ENCODE measurements around the gene MLKL.

MLKL gene

GRCh38 chr16:74720579-74720978 is 19.9 kb upstream of the MLKL start:
- Histone ChIP-seq H3K4me3 (ENCODE audit: low read length) (no peak overlapping the region), H3K9me3 (ENCODE audit: control insufficient read depth, insufficient read depth, low read length) (no peaks in the 10 kb centered on the region), H3K36me3 (ENCODE audit: control insufficient read depth, insufficient read depth, low read length) (no peaks in the 10 kb centered on the region), H3K27ac (ENCODE audit: low read length) (no peak overlapping the region), H3K27me3 (ENCODE audit: control insufficient read depth, insufficient read depth, low read length) (no peaks in the 10 kb centered on the region), H3K4me1 (ENCODE audit: control insufficient read depth, insufficient read depth, low read length) (no peaks in the 10 kb centered on the region)
- DNase-seq (ENCODE audit: low read depth, low spot score), result no peak
- WGBS (ENCODE audit: insufficient coverage, insufficient read length), result 100% methylated on average over 2 of the region's 5 CpGs

GRCh38 chr16:74718741-74719610 is 18.3 kb upstream of the MLKL start:
- Histone ChIP-seq H3K4me3 (ENCODE audit: low read length) (no peak overlapping the region), H3K27ac (ENCODE audit: low read length) (no peak overlapping the region), H3K27me3 (ENCODE audit: control insufficient read depth, insufficient read depth, low read length) (no peaks in the 10 kb centered on the region), H3K9me3 (ENCODE audit: control insufficient read depth, insufficient read depth, low read length) (no peaks in the 10 kb centered on the region), H3K36me3 (ENCODE audit: control insufficient read depth, insufficient read depth, low read length) (no peaks in the 10 kb centered on the region; the same call in 1 of the 2 replicates), H3K4me1 (ENCODE audit: control insufficient read depth, insufficient read depth, low read length) (no peaks in the 10 kb centered on the region)
- no peak for DNase-seq (ENCODE audit: low read depth, low spot score)
- no CpG with 5 or more reads among the region's 27 CpGs for WGBS (ENCODE audit: insufficient coverage, insufficient read length)

- WGBS (ENCODE audit: insufficient coverage, insufficient read length), result no CpG with 5 or more reads among the region's 13 CpGs
- Histone ChIP-seq H3K27ac (ENCODE audit: low read length) (no peak overlapping the region), H3K4me1 (ENCODE audit: control insufficient read depth, insufficient read depth, low read length) (no peaks in the 10 kb centered on the region; the same call in 1 of the 2 replicates), H3K27me3 (ENCODE audit: control insufficient read depth, insufficient read depth, low read length) (no peaks in the 10 kb centered on the region), H3K9me3 (ENCODE audit: control insufficient read depth, insufficient read depth, low read length) (no peaks in the 10 kb centered on the region), H3K36me3 (ENCODE audit: control insufficient read depth, insufficient read depth, low read length) (no peaks in the 10 kb centered on the region; the same call in 1 of the 2 replicates), H3K4me3 (ENCODE audit: low read length) (no peak overlapping the region)
- no peak for DNase-seq (ENCODE audit: low read depth, low spot score)
These were observed 17.5 kb upstream of the MLKL start for GRCh38 chr16:74718140-74718539.

GRCh38 chr16:74717367-74717766 is 16.7 kb upstream of the MLKL start:
- no peaks in the 10 kb centered on the region; the same call in 1 of the 2 replicates for H3K4me1 ChIP-seq (ENCODE audit: control insufficient read depth, insufficient read depth, low read length)
- no peaks in the 10 kb centered on the region; the same call in 1 of the 2 replicates for H3K36me3 ChIP-seq (ENCODE audit: control insufficient read depth, insufficient read depth, low read length)
- no peak overlapping the region for H3K4me3 ChIP-seq (ENCODE audit: low read length)
- no peak overlapping the region for H3K27ac ChIP-seq (ENCODE audit: low read length)
- no peaks in the 10 kb centered on the region for H3K9me3 ChIP-seq (ENCODE audit: control insufficient read depth, insufficient read depth, low read length)
- WGBS (ENCODE audit: insufficient coverage, insufficient read length), result no CpG with 5 or more reads among the region's 7 CpGs
- H3K27me3 ChIP-seq (ENCODE audit: control insufficient read depth, insufficient read depth, low read length), result no peaks in the 10 kb centered on the region
- DNase-seq (ENCODE audit: low read depth, low spot score), result no peak

GRCh38 chr16:74716355-74716754 is 15.7 kb upstream of the MLKL start:
- H3K4me3 ChIP-seq (ENCODE audit: low read length), result no peak overlapping the region
- H3K27ac ChIP-seq (ENCODE audit: low read length), result no peak overlapping the region
- no peaks in the 10 kb centered on the region for H3K9me3 ChIP-seq (ENCODE audit: control insufficient read depth, insufficient read depth, low read length)
- no peaks in the 10 kb centered on the region; the same call in 1 of the 2 replicates for H3K4me1 ChIP-seq (ENCODE audit: control insufficient read depth, insufficient read depth, low read length)
- no peaks in the 10 kb centered on the region; the same call in 1 of the 2 replicates for H3K36me3 ChIP-seq (ENCODE audit: control insufficient read depth, insufficient read depth, low read length)
- no peak for DNase-seq (ENCODE audit: low read depth, low spot score)
- no CpG with 5 or more reads among the region's 15 CpGs for WGBS (ENCODE audit: insufficient coverage, insufficient read length)
- H3K27me3 ChIP-seq (ENCODE audit: control insufficient read depth, insufficient read depth, low read length), result no peaks in the 10 kb centered on the region

- DNase-seq (ENCODE audit: low read depth, low spot score), result no peak
- no peaks in the 10 kb centered on the region for H3K27me3 ChIP-seq (ENCODE audit: control insufficient read depth, insufficient read depth, low read length)
- no peaks in the 10 kb centered on the region; the same call in 1 of the 2 replicates for H3K4me1 ChIP-seq (ENCODE audit: control insufficient read depth, insufficient read depth, low read length)
- H3K27ac ChIP-seq (ENCODE audit: low read length), result no peak overlapping the region
- no CpG with 5 or more reads among the region's 10 CpGs for WGBS (ENCODE audit: insufficient coverage, insufficient read length)
- no peak overlapping the region for H3K4me3 ChIP-seq (ENCODE audit: low read length)
- H3K9me3 ChIP-seq (ENCODE audit: control insufficient read depth, insufficient read depth, low read length), result no peaks in the 10 kb centered on the region
- no peaks in the 10 kb centered on the region; the same call in 1 of the 2 replicates for H3K36me3 ChIP-seq (ENCODE audit: control insufficient read depth, insufficient read depth, low read length)
These were observed 13.2 kb upstream of the MLKL start for GRCh38 chr16:74713876-74714275.

GRCh38 chr16:74713325-74713724 is 12.7 kb upstream of the MLKL start:
- H3K9me3 ChIP-seq (ENCODE audit: control insufficient read depth, insufficient read depth, low read length), result no peaks in the 10 kb centered on the region
- H3K4me1 ChIP-seq (ENCODE audit: control insufficient read depth, insufficient read depth, low read length), result no peaks in the 10 kb centered on the region; the same call in 1 of the 2 replicates
- H3K4me3 ChIP-seq (ENCODE audit: low read length), result no peak overlapping the region
- WGBS (ENCODE audit: insufficient coverage, insufficient read length), result no CpG with 5 or more reads among the region's 10 CpGs
- DNase-seq (ENCODE audit: low read depth, low spot score), result no peak
- H3K27me3 ChIP-seq (ENCODE audit: control insufficient read depth, insufficient read depth, low read length), result no peaks in the 10 kb centered on the region
- no peaks in the 10 kb centered on the region; the same call in 1 of the 2 replicates for H3K36me3 ChIP-seq (ENCODE audit: control insufficient read depth, insufficient read depth, low read length)
- H3K27ac ChIP-seq (ENCODE audit: low read length), result no peak overlapping the region

GRCh38 chr16:74711938-74712337 is 11.3 kb upstream of the MLKL start:
- WGBS (ENCODE audit: insufficient coverage, insufficient read length), result no CpG with 5 or more reads among the region's 12 CpGs
- Histone ChIP-seq H3K4me1 (ENCODE audit: control insufficient read depth, insufficient read depth, low read length) (no peaks in the 10 kb centered on the region; the same call in 1 of the 2 replicates), H3K27ac (ENCODE audit: low read length) (no peak overlapping the region), H3K4me3 (ENCODE audit: low read length) (no peak overlapping the region), H3K27me3 (ENCODE audit: control insufficient read depth, insufficient read depth, low read length) (no peaks in the 10 kb centered on the region), H3K9me3 (ENCODE audit: control insufficient read depth, insufficient read depth, low read length) (no peaks in the 10 kb centered on the region), H3K36me3 (ENCODE audit: control insufficient read depth, insufficient read depth, low read length) (no peaks in the 10 kb centered on the region; the same call in 1 of the 2 replicates)
- no peak for DNase-seq (ENCODE audit: low read depth, low spot score)

GRCh38 chr16:74710401-74710800 is 9.7 kb upstream of the MLKL start:
- DNase-seq (ENCODE audit: low read depth, low spot score), result no peak
- Histone ChIP-seq H3K4me1 (ENCODE audit: control insufficient read depth, insufficient read depth, low read length) (no peaks in the 10 kb centered on the region; the same call in 1 of the 2 replicates), H3K36me3 (ENCODE audit: control insufficient read depth, insufficient read depth, low read length) (no peaks in the 10 kb centered on the region; the same call in 1 of the 2 replicates), H3K27ac (ENCODE audit: low read length) (no peak overlapping the region), H3K9me3 (ENCODE audit: control insufficient read depth, insufficient read depth, low read length) (no peaks in the 10 kb centered on the region), H3K27me3 (ENCODE audit: control insufficient read depth, insufficient read depth, low read length) (no peaks in the 10 kb centered on the region), H3K4me3 (ENCODE audit: low read length) (no peak overlapping the region)
- WGBS (ENCODE audit: insufficient coverage, insufficient read length), result no CpG with 5 or more reads among the region's 8 CpGs

GRCh38 chr16:74709441-74709877 is 8.8 kb upstream of the MLKL start:
- H3K4me3 ChIP-seq (ENCODE audit: low read length), result no peak overlapping the region
- no peak overlapping the region for H3K27ac ChIP-seq (ENCODE audit: low read length)
- H3K36me3 ChIP-seq (ENCODE audit: control insufficient read depth, insufficient read depth, low read length), result no peaks in the 10 kb centered on the region; the same call in 1 of the 2 replicates
- no peaks in the 10 kb centered on the region for H3K9me3 ChIP-seq (ENCODE audit: control insufficient read depth, insufficient read depth, low read length)
- no peaks in the 10 kb centered on the region for H3K27me3 ChIP-seq (ENCODE audit: control insufficient read depth, insufficient read depth, low read length)
- no peaks in the 10 kb centered on the region; the same call in 1 of the 2 replicates for H3K4me1 ChIP-seq (ENCODE audit: control insufficient read depth, insufficient read depth, low read length)
- no peak for DNase-seq (ENCODE audit: low read depth, low spot score)
- no CpG with 5 or more reads among the region's 6 CpGs for WGBS (ENCODE audit: insufficient coverage, insufficient read length)
